ENCODE results near the gene KCNK1. TPM values are rescaled to one million over a fixed set of nuclear protein-coding genes. Genes with fewer than 3 reads are reported as not detected.

Gene KCNK1
- total RNA-seq, 1 experiment from 2014 or later: 0.13 TPM

GRCh38 chr1:233572896-233573295, 41.0 kb upstream of the KCNK1 start:
- TF ChIP-seq TCF7L2 (IDR thresholded peaks at IDR 0.05; ENCODE audit: low read depth, low read length) (no peak), CTCF (IDR thresholded peaks at IDR 0.05) (no peak), POLR2AphosphoS5 (IDR thresholded peaks at IDR 0.05; ENCODE audit: low read depth, low read length) (no peak), REST (IDR thresholded peaks at IDR 0.05; ENCODE audit: insufficient read depth in 1 of 2, low read depth in 2 of 2, low read length in 1 of 2) (no peak), SIN3A (IDR thresholded peaks at IDR 0.05; ENCODE audit: borderline replicate concordance, insufficient read depth, low read depth, low read length) (no peak)

GRCh38 chr1:233575450-233575849, 38.5 kb upstream of the KCNK1 start:
- no peak overlapping the region for H3K27ac ChIP-seq (ENCODE audit: low read length)
- intact Hi-C loops (cut with micrococcal nuclease; ENCODE audit: unreplicated experiment): no loop called here
- no peak for DNase-seq (ENCODE audit: low read depth, low spot score)
- ATAC-seq: no peak
- no peak for TF ChIP-seq REST (IDR thresholded peaks at IDR 0.05; ENCODE audit: insufficient read depth in 1 of 2, low read depth in 2 of 2, low read length in 1 of 2)
- no peak for TF ChIP-seq CTCF (IDR thresholded peaks at IDR 0.05)
- no peak for TF ChIP-seq POLR2AphosphoS5 (IDR thresholded peaks at IDR 0.05; ENCODE audit: low read depth, low read length)
- no peak for TF ChIP-seq SIN3A (IDR thresholded peaks at IDR 0.05; ENCODE audit: borderline replicate concordance, insufficient read depth, low read depth, low read length)
- no peak for TF ChIP-seq TCF7L2 (IDR thresholded peaks at IDR 0.05; ENCODE audit: low read depth, low read length)
- H3K27me3 ChIP-seq (ENCODE audit: control insufficient read depth, insufficient read depth, low read length): peaks cover 20% of the 10 kb centered on the region; the same call in 1 of the 2 replicates
- in situ Hi-C loops (cut with HindIII; ENCODE audit: low pct_unique_long_range_greater_than_20kb, low sequenced_read_pairs): no loop called here
- CTCF ChIA-PET: no interaction called here
- no peaks in the 10 kb centered on the region for H3K4me1 ChIP-seq (ENCODE audit: control insufficient read depth, insufficient read depth, low read length)
- H3K4me3 ChIP-seq (ENCODE audit: low read depth in 2 of 2, low read length in 2 of 2): no peak overlapping the region
- no TSS peak for BruUV-seq (replicated peaks)
- POLR2A ChIA-PET: interaction anchor here (0.7 kb wide), 1 partner anchor 587 kb away, joined by 3 read pairs; no protein-coding TSS in a partner anchor
- no peaks in the 10 kb centered on the region for H3K36me3 ChIP-seq (ENCODE audit: control insufficient read depth, insufficient read depth, low read length)
- H3K9me3 ChIP-seq (ENCODE audit: control insufficient read depth, insufficient read depth, low read depth, low read length): no peaks in the 10 kb centered on the region

More at GRCh38 chr1:233572896-233573295, 41.0 kb upstream of the KCNK1 start:
- ATAC-seq: no peak
- H3K4me3 ChIP-seq (ENCODE audit: low read depth in 2 of 2, low read length in 2 of 2): no peak overlapping the region
- POLR2A ChIA-PET: no interaction called here
- no peaks in the 10 kb centered on the region for H3K4me1 ChIP-seq (ENCODE audit: control insufficient read depth, insufficient read depth, low read length)
- peaks cover 21% of the 10 kb centered on the region; the same call in 1 of the 2 replicates for H3K27me3 ChIP-seq (ENCODE audit: control insufficient read depth, insufficient read depth, low read length)
- BruUV-seq (replicated peaks): no TSS peak
- H3K36me3 ChIP-seq (ENCODE audit: control insufficient read depth, insufficient read depth, low read length): no peaks in the 10 kb centered on the region
- no peaks in the 10 kb centered on the region for H3K9me3 ChIP-seq (ENCODE audit: control insufficient read depth, insufficient read depth, low read depth, low read length)
- in situ Hi-C loops (cut with HindIII; ENCODE audit: low pct_unique_long_range_greater_than_20kb, low sequenced_read_pairs) (no loop called here), intact Hi-C loops (cut with micrococcal nuclease; ENCODE audit: unreplicated experiment) (no loop called here)
- CTCF ChIA-PET: no interaction called here
- DNase-seq (ENCODE audit: low read depth, low spot score): no peak
- no peak overlapping the region for H3K27ac ChIP-seq (ENCODE audit: low read length)

All from Panc1 (cell line).